NCI-H146 treated with DMSO at 0.1 percent for 48 hours (cell line): Measurements from ENCODE around the gene CNRIP1.
"Not testable (repeated sequence)": the region's sequence is repeated elsewhere in the genome, so short reads cannot be mapped to it uniquely, and the experiment has no call there.

Experiments
- DNase-seq: peaks from one replicate; lab custom pipeline; 2025; ENCODE audit not compliant: unreplicated experiment; lab: John Stamatoyannopoulos, UW

CNRIP1 gene

GRCh38 chr2:68319398-68320117 lies at the start of gene CNRIP1:
TSS of gene CNRIP1 (minus strand) at chr2:68319949. CDS start at chr2:68319400, 549 bp downstream.
- peak; percentile 76 for DNase-seq

- no peak for DNase-seq
Observed at GRCh38 chr2:68369337-68369734, 49.6 kb upstream of the CNRIP1 start.

- no peak for DNase-seq
Observed at GRCh38 chr2:68368654-68369336, 49.0 kb upstream of the CNRIP1 start.

- DNase-seq = no peak
Observed at GRCh38 chr2:68367953-68368653, 48.4 kb upstream of the CNRIP1 start.

GRCh38 chr2:68366083-68366560 lies 46.4 kb upstream of the CNRIP1 start:
- DNase-seq = no peak

- DNase-seq = no peak
Observed at GRCh38 chr2:68365087-68365486, 45.3 kb upstream of the CNRIP1 start, which contains the start of gene PLEK. TSS of gene PLEK (plus strand) at chr2:68365282. CDS start at chr2:68365352, 70 bp downstream.

- no peak for DNase-seq
Observed at GRCh38 chr2:68363721-68364120, 44.0 kb upstream of the CNRIP1 start.

GRCh38 chr2:68362749-68363148 lies 43.0 kb upstream of the CNRIP1 start:
- DNase-seq = no peak

GRCh38 chr2:68362069-68362468 lies 42.3 kb upstream of the CNRIP1 start:
- DNase-seq = peak; percentile 70

GRCh38 chr2:68359889-68360288 lies 40.1 kb upstream of the CNRIP1 start:
- DNase-seq = no peak

- DNase-seq = peak; percentile 60
Observed at GRCh38 chr2:68357605-68358337, 38.0 kb upstream of the CNRIP1 start.

- no peak for DNase-seq
Observed at GRCh38 chr2:68356599-68357239, 37.0 kb upstream of the CNRIP1 start.

- no peak for DNase-seq
Observed at GRCh38 chr2:68352651-68353391, 33.1 kb upstream of the CNRIP1 start.

GRCh38 chr2:68351997-68352396 lies 32.2 kb upstream of the CNRIP1 start:
- no peak for DNase-seq

- DNase-seq = not testable (repeated sequence)
Observed at GRCh38 chr2:68349091-68349490, 29.3 kb upstream of the CNRIP1 start.

- DNase-seq = no peak
Observed at GRCh38 chr2:68345129-68345875, 25.6 kb upstream of the CNRIP1 start.

GRCh38 chr2:68344031-68344430 lies 24.3 kb upstream of the CNRIP1 start:
- DNase-seq = no peak

GRCh38 chr2:68342470-68342869 lies 22.7 kb upstream of the CNRIP1 start:
- no peak for DNase-seq

GRCh38 chr2:68341583-68341982 lies 21.8 kb upstream of the CNRIP1 start:
- no peak for DNase-seq
